Measurements from ENCODE around the gene PTER.

Gene PTER

GRCh38 chr10:16536155-16536554 lies 99.3 kb downstream of the PTER start:
- no peak for DNase-seq (ENCODE audit: low read depth, low spot score)
- Histone ChIP-seq H3K9me3 (ENCODE audit: low read depth, low read length) (no peaks in the 10 kb centered on the region), H3K9ac (ENCODE audit: insufficient read length) (no peak overlapping the region), H3K36me3 (ENCODE audit: insufficient read depth, low read length) (no peaks in the 10 kb centered on the region), H3K4me3 (no peak overlapping the region), H3K27ac (no peak overlapping the region)
- TF ChIP-seq EZH2 (IDR thresholded peaks at IDR 0.05) (no peak), POLR2AphosphoS5 (IDR thresholded peaks at IDR 0.05; ENCODE audit: borderline replicate concordance, low read depth, low read length) (no peak), FOXP2 (optimal IDR thresholded peaks at IDR 0.05; ENCODE audit: control extremely low read depth, extremely low read length, insufficient read depth) (no peak)

GRCh38 chr10:16544099-16544498 lies 107.3 kb downstream of the PTER start:
- H3K9me3 ChIP-seq (ENCODE audit: low read depth, low read length), result no peaks in the 10 kb centered on the region
- DNase-seq (ENCODE audit: low read depth, low spot score), result no peak
- TF ChIP-seq FOXP2 (optimal IDR thresholded peaks at IDR 0.05; ENCODE audit: control extremely low read depth, extremely low read length, insufficient read depth) (no peak), EZH2 (IDR thresholded peaks at IDR 0.05) (no peak), POLR2AphosphoS5 (IDR thresholded peaks at IDR 0.05; ENCODE audit: borderline replicate concordance, low read depth, low read length) (no peak)

GRCh38 chr10:16544591-16544990 lies 107.8 kb downstream of the PTER start:
- no peak for DNase-seq (ENCODE audit: low read depth, low spot score)
- Histone ChIP-seq H3K36me3 (ENCODE audit: insufficient read depth, low read length) (no peaks in the 10 kb centered on the region), H3K9me3 (ENCODE audit: low read depth, low read length) (no peaks in the 10 kb centered on the region), H3K4me3 (no peak overlapping the region), H3K27ac (no peak overlapping the region), H3K9ac (ENCODE audit: insufficient read length) (no peak overlapping the region)
- TF ChIP-seq POLR2AphosphoS5 (IDR thresholded peaks at IDR 0.05; ENCODE audit: borderline replicate concordance, low read depth, low read length) (no peak), FOXP2 (optimal IDR thresholded peaks at IDR 0.05; ENCODE audit: control extremely low read depth, extremely low read length, insufficient read depth) (no peak), EZH2 (IDR thresholded peaks at IDR 0.05) (no peak)

More at GRCh38 chr10:16544099-16544498, 107.3 kb downstream of the PTER start:
- H3K27ac ChIP-seq, result no peak overlapping the region
- H3K36me3 ChIP-seq (ENCODE audit: insufficient read depth, low read length), result no peaks in the 10 kb centered on the region
- H3K9ac ChIP-seq (ENCODE audit: insufficient read length), result no peak overlapping the region
- no peak overlapping the region for H3K4me3 ChIP-seq

- DNase-seq (ENCODE audit: low read depth, low spot score), result peak; percentile 2
- Histone ChIP-seq H3K9me3 (ENCODE audit: low read depth, low read length) (no peaks in the 10 kb centered on the region), H3K27ac (no peak overlapping the region), H3K4me3 (no peak overlapping the region), H3K36me3 (ENCODE audit: insufficient read depth, low read length) (no peaks in the 10 kb centered on the region), H3K9ac (ENCODE audit: insufficient read length) (no peak overlapping the region)
- no peak for TF ChIP-seq POLR2AphosphoS5 (IDR thresholded peaks at IDR 0.05; ENCODE audit: borderline replicate concordance, low read depth, low read length)
- TF ChIP-seq FOXP2 (optimal IDR thresholded peaks at IDR 0.05; ENCODE audit: control extremely low read depth, extremely low read length, insufficient read depth), result no peak
- no peak for TF ChIP-seq EZH2 (IDR thresholded peaks at IDR 0.05)
Measured at GRCh38 chr10:16545116-16545736, 108.4 kb downstream of the PTER start.

- Histone ChIP-seq H3K9ac (ENCODE audit: insufficient read length) (no peak overlapping the region), H3K27ac (no peak overlapping the region), H3K9me3 (ENCODE audit: low read depth, low read length) (no peaks in the 10 kb centered on the region), H3K36me3 (ENCODE audit: insufficient read depth, low read length) (no peaks in the 10 kb centered on the region), H3K4me3 (no peak overlapping the region)
- DNase-seq (ENCODE audit: low read depth, low spot score), result no peak
- no peak for TF ChIP-seq EZH2 (IDR thresholded peaks at IDR 0.05)
- TF ChIP-seq POLR2AphosphoS5 (IDR thresholded peaks at IDR 0.05; ENCODE audit: borderline replicate concordance, low read depth, low read length), result no peak
- TF ChIP-seq FOXP2 (optimal IDR thresholded peaks at IDR 0.05; ENCODE audit: control extremely low read depth, extremely low read length, insufficient read depth), result no peak
Measured at GRCh38 chr10:16547973-16548372, 111.2 kb downstream of the PTER start.

- no peak overlapping the region for H3K9ac ChIP-seq (ENCODE audit: insufficient read length)
- no peak for DNase-seq (ENCODE audit: low read depth, low spot score)
- no peak overlapping the region for H3K4me3 ChIP-seq
Measured at GRCh38 chr10:16559236-16559773, 122.5 kb downstream of the PTER start.

GRCh38 chr10:16562891-16563290 lies 126.1 kb downstream of the PTER start:
- Histone ChIP-seq H3K27ac (no peak overlapping the region), H3K9ac (ENCODE audit: insufficient read length) (no peak overlapping the region), H3K36me3 (ENCODE audit: insufficient read depth, low read length) (no peaks in the 10 kb centered on the region), H3K9me3 (ENCODE audit: low read depth, low read length) (no peaks in the 10 kb centered on the region), H3K4me3 (no peak overlapping the region)
- no peak for DNase-seq (ENCODE audit: low read depth, low spot score)
- no peak for TF ChIP-seq FOXP2 (optimal IDR thresholded peaks at IDR 0.05; ENCODE audit: control extremely low read depth, extremely low read length, insufficient read depth)
- TF ChIP-seq POLR2AphosphoS5 (IDR thresholded peaks at IDR 0.05; ENCODE audit: borderline replicate concordance, low read depth, low read length), result no peak
- TF ChIP-seq EZH2 (IDR thresholded peaks at IDR 0.05), result no peak

More at GRCh38 chr10:16559236-16559773, 122.5 kb downstream of the PTER start:
- TF ChIP-seq POLR2AphosphoS5 (IDR thresholded peaks at IDR 0.05; ENCODE audit: borderline replicate concordance, low read depth, low read length), result no peak
- TF ChIP-seq EZH2 (IDR thresholded peaks at IDR 0.05), result no peak
- no peak for TF ChIP-seq FOXP2 (optimal IDR thresholded peaks at IDR 0.05; ENCODE audit: control extremely low read depth, extremely low read length, insufficient read depth)
- H3K36me3 ChIP-seq (ENCODE audit: insufficient read depth, low read length), result no peaks in the 10 kb centered on the region
- no peak overlapping the region for H3K27ac ChIP-seq
- H3K9me3 ChIP-seq (ENCODE audit: low read depth, low read length), result no peaks in the 10 kb centered on the region
